K562 (cell line): ENCODE results near the gene SLC26A1. TPM values are rescaled to one million over a fixed set of nuclear protein-coding genes. Genes with fewer than 3 reads are reported as not detected.

Source experiments
- ATAC-seq: fragments of 200-7000 bp; cut with Tn5 transposase; 3 replicates; pipeline ENCODE4 v1.9.1; 2020; ENCODE audit warnings: moderate library complexity
- BruUV-seq: library from RNA; stranded (reverse); fragments of 400-500 nt; replicated peaks from 2 replicates; lab custom pipeline; 2021; lab: Mats Ljungman, UMichigan
- CTCF ChIA-PET: fragments of 300-600 bp; formaldehyde crosslinking; extraction: SDS; loops from one replicate; lab custom pipeline; 2021; ENCODE audit warnings: low intra/inter-chr PET ratio; lab: Yijun Ruan, JAX
- POLR2A ChIA-PET: fragments of 300-600, 350-650 bp; sonication (Branson Sonifier 250); formaldehyde crosslinking; extraction: SDS; loops from one replicate; lab custom pipeline; 2021; ENCODE audit warnings: antibody characterized with exemption, inconsistent platforms; lab: Yijun Ruan, JAX
- DNase-seq, 4 experiments: peaks; one replicate each; pipeline versions ENCODE4 v3.0.0 to v3.0.0-alpha.2; 2011 to 2018; ENCODE audit warnings: low spot score in 3 of 4, mixed read lengths in 3 of 4; ENCODE audit errors: extremely low read depth in 1 of 4
- FAIRE-seq: peaks from 2 replicates; lab custom pipeline; 2011; peaks lifted over from hg19 to GRCh38; lab: Jason Lieb, UNC
- H2AFZ ChIP-seq: 2 replicates; pipeline ENCODE4 v1.6.0; 2011; ENCODE audit warnings: low read depth, low read length, control low read depth, inconsistent platforms
- H3K27ac ChIP-seq: fragments of 200-600 bp; 3 replicates; pipeline ENCODE4 v1.8.0; 2011; ENCODE audit warnings: low read depth, mild to moderate bottlenecking, control low read depth, inconsistent platforms, low read length, moderate library complexity, mixed read lengths; ENCODE audit errors: extremely low read depth
- H3K27me3 ChIP-seq, 2 experiments: fragments of 300-600 bp in 1 of 2; 2 replicates in 1 of 2; 3 replicates in 1 of 2; pipeline versions ENCODE4 v1.6.0 to v1.8.0; 2011; ENCODE audit warnings: inconsistent platforms in 2 of 2, low read length in 2 of 2, mild to moderate bottlenecking in 1 of 2, mixed read lengths in 1 of 2, moderate library complexity in 1 of 2; ENCODE audit not compliant: control insufficient read depth in 2 of 2, insufficient read depth in 2 of 2
- H3K36me3 ChIP-seq: fragments of 300-600 bp; 3 replicates; pipeline ENCODE4 v1.8.0; 2011; ENCODE audit warnings: mild to moderate bottlenecking, low read length, inconsistent platforms; ENCODE audit not compliant: control insufficient read depth, insufficient read depth
- H3K4me1 ChIP-seq, 2 experiments: fragments of 200-600 bp in 1 of 2; replicated peaks in 1 of 2; 2 replicates in 1 of 2; 3 replicates in 1 of 2; pipeline versions ENCODE4 v1.5.1 to v1.8.0; 2011; ENCODE audit warnings: inconsistent platforms in 2 of 2, low read length in 2 of 2, mild to moderate bottlenecking in 1 of 2, mixed read lengths in 1 of 2, moderate library complexity in 1 of 2; ENCODE audit not compliant: control insufficient read depth in 2 of 2, insufficient read depth in 2 of 2
- H3K4me2 ChIP-seq: 2 replicates; pipeline ENCODE4 v1.6.1; 2011; ENCODE audit warnings: low read length, control low read depth, inconsistent platforms, mixed read lengths; ENCODE audit not compliant: insufficient read depth
- H3K4me3 ChIP-seq: fragments of 200-600 bp; sonication (generic), shearing (Covaris generic); 2 replicates; pipeline ENCODE4 v1.5.1; 2016; ENCODE audit warnings: control low read depth, inconsistent platforms
- H3K79me2 ChIP-seq: fragments of 200-600 bp; 3 replicates; pipeline ENCODE4 v1.8.0; 2011; ENCODE audit warnings: low read length, inconsistent platforms; ENCODE audit not compliant: control insufficient read depth, insufficient read depth
- H3K9ac ChIP-seq, 2 experiments: 2 replicates each; pipeline versions ENCODE4 v1.6.0 to v1.6.1; 2011; ENCODE audit warnings: low read depth in 2 of 2, low read length in 2 of 2, control low read depth in 1 of 2, inconsistent platforms in 1 of 2, mild to moderate bottlenecking in 1 of 2, mixed read lengths in 1 of 2; ENCODE audit not compliant: insufficient read depth in 1 of 2
- H3K9me1 ChIP-seq: one replicate; pipeline ENCODE4 v1.6.0; 2011; ENCODE audit warnings: inconsistent platforms, mild to moderate bottlenecking, low read length, moderate library complexity; ENCODE audit not compliant: control insufficient read depth, insufficient read depth
- H3K9me3 ChIP-seq: replicated peaks from 2 replicates; pipeline ENCODE4 v1.5.1; 2011; ENCODE audit warnings: low read depth, low read length, inconsistent platforms; ENCODE audit not compliant: control insufficient read depth, insufficient read depth
- H4K20me1 ChIP-seq: replicated peaks from 2 replicates; pipeline ENCODE4 v1.6.1; 2011; ENCODE audit warnings: low read length, inconsistent platforms, mixed read lengths; ENCODE audit not compliant: control insufficient read depth, insufficient read depth
- HNRNPL ChIP-seq: fragments of 200-400 bp; formaldehyde crosslinking; IDR thresholded peaks from 2 replicates; pipeline ENCODE4 v1.6.1; 2017; ENCODE audit warnings: low read depth, mild to moderate bottlenecking, low read length
- NR4A1 ChIP-seq, 2 experiments: fragments of 250-450 bp in 1 of 2; fragments of 450-650 bp in 1 of 2; sonication (Bioruptor Pico) in 1 of 2; IDR thresholded peaks; 2 replicates each; pipeline versions ENCODE4 v1.4.0 to v1.6.1; 2016 to 2020; ENCODE audit warnings: mild to moderate bottlenecking in 2 of 2, missing compliant biosample characterization in 1 of 2, missing genetic modification characterization in 1 of 2, moderate library complexity in 1 of 2
- POLR2G ChIP-seq: fragments of 200-400 bp; formaldehyde crosslinking; IDR thresholded peaks from 2 replicates; pipeline ENCODE4 v1.6.1; 2017; ENCODE audit warnings: low read depth, mild to moderate bottlenecking, antibody characterized with exemption, low read length, moderate library complexity
- RBBP5 ChIP-seq: fragments of 200-600 bp; sonication (generic); IDR thresholded peaks from 2 replicates; pipeline ENCODE4 v1.6.1; 2012; ENCODE audit warnings: borderline replicate concordance, mild to moderate bottlenecking, low read length, control low read depth, inconsistent platforms; ENCODE audit not compliant: insufficient read depth, poor library complexity, severe bottlenecking
- RBFOX2 ChIP-seq: fragments of 200-400 bp; formaldehyde crosslinking; IDR thresholded peaks from 2 replicates; pipeline ENCODE4 v1.6.1; 2017; ENCODE audit warnings: low read depth, mild to moderate bottlenecking, low read length, moderate library complexity
- ZNF589 ChIP-seq: fragments of 200-800 bp; sonication (Bioruptor generic); IDR thresholded peaks from 2 replicates; pipeline ENCODE4 v1.6.1; 2016; ENCODE audit warnings: low read depth, missing genetic modification characterization, missing compliant biosample characterization
- WGBS: fragments of 100-300 bp; shearing (Covaris generic); methylation state at CpG from one replicate; pipeline ENCODE4 v1.1.6; 2016; ENCODE audit warnings: low coverage, mixed read lengths; ENCODE audit not compliant: insufficient coverage; ENCODE audit errors: missing lambda C conversion rate; 5-methylcytosine and 5-hydroxymethylcytosine counted together
- in situ Hi-C: fragments of 300-500 bp; cut with MboI; formaldehyde crosslinking; loops from 4 replicates; pipeline ENCODE4 v1.15.0; 2018; ENCODE audit warnings: inconsistent platforms, mixed read lengths
- intact Hi-C: fragments of 100-400 bp; cut with micrococcal nuclease; formaldehyde crosslinking; loops from 2 replicates; pipeline ENCODE4 v1.14.2; 2022
- polyA plus RNA-seq, 8 experiments: library from polyadenylated mRNA; depleted of rRNA in 4 of 8; stranded (reverse) in 5 of 8; unstranded in 3 of 8; fragments of >200 nt; fragmentation: Nextera tagmentation in 2 of 8; fragmentation: Illumina TruSeq in 1 of 8; extraction: Ambion mirVana in 2 of 8; extraction: Trizol in 1 of 8; gene quantifications; 2 replicates each; pipeline versions ENCODE4 v1.2.1 to v1.2.3, GENCODE V29; 2011 to 2014; ENCODE audit warnings: inconsistent platforms in 1 of 8, missing spikeins in 1 of 8
- total RNA-seq, 7 experiments: library from RNA; depleted of rRNA in 6 of 7; stranded (reverse); fragments of >200 nt in 6 of 7; fragmentation: Illumina TruSeq in 2 of 7; extraction: Trizol in 2 of 7; gene quantifications; 2 replicates each; pipeline versions ENCODE4 v1.2.1 to v1.2.3, GENCODE V29; 2011 to 2021; ENCODE audit warnings: low replicate concordance in 1 of 7
- TF ChIP-seq, protein P1 (sequence below): sonication (generic); formaldehyde crosslinking; IDR thresholded peaks from 2 replicates; pipeline ENCODE4 v1.9.0; 2022; ENCODE audit warnings: mild to moderate bottlenecking, missing genetic modification reagents

Gene SLC26A1
- total and polyA plus RNA-seq, 9 of the 15 experiments (the other 6 are each of a cell fraction or from before 2014, with no cell fraction given) = 0.11 to 4.2 (median 0.95) TPM

DNA sequence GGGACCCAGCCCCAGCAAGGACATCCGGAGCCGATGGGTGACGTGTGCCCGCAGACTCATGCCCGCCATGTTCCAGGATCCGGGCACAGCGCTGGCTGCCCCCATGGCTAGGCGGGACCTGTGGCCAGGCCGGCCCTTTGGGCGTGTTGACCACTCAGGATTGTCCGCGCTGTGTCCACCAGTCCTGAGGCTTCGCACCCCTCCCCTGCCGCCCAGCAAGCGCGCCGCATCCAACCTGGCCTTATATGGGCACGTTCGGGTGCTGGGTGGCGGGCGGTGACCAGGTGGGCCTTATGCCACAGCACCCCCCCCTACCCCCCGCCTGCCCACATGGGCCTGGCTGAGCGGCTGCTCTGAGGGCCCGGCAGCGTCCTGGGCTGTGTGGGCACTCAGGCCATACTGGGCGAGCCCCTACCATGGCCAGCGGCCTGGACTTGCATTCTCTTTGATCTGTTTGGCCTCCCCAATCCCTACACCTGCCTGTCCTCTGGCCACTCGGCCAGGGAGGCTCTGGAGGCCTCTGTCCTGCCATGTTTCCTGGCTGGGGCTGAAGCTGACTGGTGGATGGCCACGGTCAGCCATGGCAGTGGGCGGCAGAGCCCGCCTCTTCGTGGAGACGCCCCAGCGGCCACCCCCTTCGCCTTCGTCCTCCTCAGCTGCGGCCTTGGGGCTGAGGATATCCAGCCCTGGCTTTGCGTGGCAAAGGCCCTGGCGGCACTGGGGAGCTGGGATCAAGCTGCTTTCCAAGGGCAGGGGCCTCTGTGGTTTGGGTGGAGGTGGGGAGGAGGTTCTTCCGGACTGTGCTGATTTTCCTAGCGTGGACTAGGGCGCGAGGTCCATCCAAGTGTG, 20.2 kb upstream of the SLC26A1 start:
- TF ChIP-seq ZNF589 (no peak), POLR2G (peak; percentile 38; the same call in 1 of the 2 replicates), HNRNPL (peak; percentile 90), NR4A1 (CRISPR knock-in tag; IDR thresholded peaks at IDR 0.05) (no peak), NR4A1 (tag; IDR thresholded peaks at IDR 0.05) (no peak), RBFOX2 (peak; percentile 72), RBBP5 (peak; percentile 12)
- TF ChIP-seq, protein P1, sequence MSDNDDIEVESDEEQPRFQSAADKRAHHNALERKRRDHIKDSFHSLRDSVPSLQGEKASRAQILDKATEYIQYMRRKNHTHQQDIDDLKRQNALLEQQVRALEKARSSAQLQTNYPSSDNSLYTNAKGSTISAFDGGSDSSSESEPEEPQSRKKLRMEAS (CRISPR knock-in tag) = peak; percentile 60
- intact Hi-C loops (no loop called here), in situ Hi-C loops (no loop called here)
- DNase-seq = no peak
- peak overlapping the region in 1 of 2 experiments; percentile 74; a peak in 2 of 4 replicates for H3K9ac ChIP-seq
- no peak overlapping the region for H3K4me3 ChIP-seq
- H3K9me1 ChIP-seq = peaks cover 10% of the 10 kb centered on the region
- peaks cover 15% of the 10 kb centered on the region for H3K79me2 ChIP-seq
- peaks cover 12% of the 10 kb centered on the region; the same call in 2 of the 3 replicates for H3K36me3 ChIP-seq
- CTCF ChIA-PET = no interaction called here
- H4K20me1 ChIP-seq = peaks cover 3% of the 10 kb centered on the region; the same call in 1 of the 2 replicates
- H3K4me2 ChIP-seq = no peak overlapping the region
- H3K4me1 ChIP-seq = peaks cover 14 to 87% of the 10 kb centered on the region in 2 experiments; a peak in 4 of 5 replicates
- no peaks in the 10 kb centered on the region for H3K27me3 ChIP-seq
- H2AFZ ChIP-seq = no peak overlapping the region
- no peak for ATAC-seq
- POLR2A ChIA-PET = no interaction called here
- 94% methylated on average over 38 of the region's 43 CpGs for WGBS
- no peak for FAIRE-seq
- no peaks in the 10 kb centered on the region for H3K9me3 ChIP-seq
- no TSS peak for BruUV-seq
- no peak overlapping the region for H3K27ac ChIP-seq
